Activated naive CD8-positive, alpha-beta T cell treated with anti-CD3 and anti-CD28 coated beads, Interleukin-2, amount 50 U/mL, for 24 hours (primary cell): ENCODE measurements around the gene SPINT1.
A peak's percentile ranks its signal among the peaks of the same experiment; 100 is the strongest.

Experiments
- ATAC-seq: fragments of 150-1000 bp; cut with Tn5 transposase; one replicate; pipeline ENCODE4 v1.10.0; 2021
- DNase-seq: peaks from one replicate; pipeline ENCODE4 v3.0.0; 2021
- H3K27ac Mint-ChIP-seq: one replicate; pipeline ENCODE4 v1.8.0; 2021; ENCODE audit warnings: mild to moderate bottlenecking, mixed read lengths
- H3K27me3 Mint-ChIP-seq: one replicate; pipeline ENCODE4 v1.8.0; 2021; ENCODE audit warnings: mixed read lengths
- H3K36me3 Mint-ChIP-seq: one replicate; pipeline ENCODE4 v1.8.0; 2021; ENCODE audit warnings: low read depth, mixed read lengths
- H3K4me1 Mint-ChIP-seq: one replicate; pipeline ENCODE4 v1.8.0; 2021; ENCODE audit warnings: mixed read lengths
- H3K4me3 Mint-ChIP-seq: one replicate; pipeline ENCODE4 v1.8.0; 2021; ENCODE audit warnings: mild to moderate bottlenecking, moderate library complexity, mixed read lengths
- H3K9me3 Mint-ChIP-seq: one replicate; pipeline ENCODE4 v1.8.0; 2021; ENCODE audit warnings: mixed read lengths

SPINT1 gene

GRCh38 chr15:40819048-40819447 lies 24.8 kb upstream of the SPINT1 start:
- no peaks in the 10 kb centered on the region for H3K4me1 Mint-ChIP-seq
- no peak for ATAC-seq
- no peak overlapping the region for H3K4me3 Mint-ChIP-seq
- no peaks in the 10 kb centered on the region for H3K9me3 Mint-ChIP-seq
- no peaks in the 10 kb centered on the region for H3K27me3 Mint-ChIP-seq
- DNase-seq = no peak
- peaks cover 3% of the 10 kb centered on the region for H3K36me3 Mint-ChIP-seq
- no peak overlapping the region for H3K27ac Mint-ChIP-seq

GRCh38 chr15:40821195-40821594 lies 22.7 kb upstream of the SPINT1 start:
- Mint-ChIP-seq H3K27me3 (no peaks in the 10 kb centered on the region), H3K9me3 (no peaks in the 10 kb centered on the region), H3K4me3 (no peak overlapping the region), H3K27ac (no peak overlapping the region), H3K4me1 (no peaks in the 10 kb centered on the region), H3K36me3 (no peaks in the 10 kb centered on the region)
- no peak for DNase-seq
- ATAC-seq = no peak

GRCh38 chr15:40823572-40824343 lies 20.1 kb upstream of the SPINT1 start:
- DNase-seq (no peak), ATAC-seq (no peak)
- Mint-ChIP-seq H3K36me3 (no peaks in the 10 kb centered on the region), H3K27me3 (no peaks in the 10 kb centered on the region), H3K4me1 (no peaks in the 10 kb centered on the region), H3K27ac (no peak overlapping the region), H3K4me3 (no peak overlapping the region), H3K9me3 (no peaks in the 10 kb centered on the region)

GRCh38 chr15:40825661-40826422 lies 18.0 kb upstream of the SPINT1 start:
- no peaks in the 10 kb centered on the region for H3K9me3 Mint-ChIP-seq
- H3K4me3 Mint-ChIP-seq = no peak overlapping the region
- no peaks in the 10 kb centered on the region for H3K4me1 Mint-ChIP-seq
- ATAC-seq (no peak), DNase-seq (no peak)
- no peaks in the 10 kb centered on the region for H3K27me3 Mint-ChIP-seq
- H3K36me3 Mint-ChIP-seq = no peaks in the 10 kb centered on the region
- H3K27ac Mint-ChIP-seq = no peak overlapping the region

- Mint-ChIP-seq H3K9me3 (no peaks in the 10 kb centered on the region), H3K27me3 (no peaks in the 10 kb centered on the region), H3K4me3 (no peak overlapping the region), H3K36me3 (no peaks in the 10 kb centered on the region), H3K4me1 (no peaks in the 10 kb centered on the region), H3K27ac (no peak overlapping the region)
- DNase-seq (no peak), ATAC-seq (no peak)
Measured at GRCh38 chr15:40826423-40827075, 17.3 kb upstream of the SPINT1 start.

GRCh38 chr15:40828447-40829036 lies 15.3 kb upstream of the SPINT1 start, which contains the start of gene PPP1R14D:
Gene PPP1R14D (minus strand): TSS chr15:40828708. CDS start chr15:40828641, 67 bp downstream.
- no peaks in the 10 kb centered on the region for H3K36me3 Mint-ChIP-seq
- H3K9me3 Mint-ChIP-seq = no peaks in the 10 kb centered on the region
- DNase-seq (no peak), ATAC-seq (no peak)
- H3K4me1 Mint-ChIP-seq = no peaks in the 10 kb centered on the region
- no peaks in the 10 kb centered on the region for H3K27me3 Mint-ChIP-seq
- H3K27ac Mint-ChIP-seq = no peak within 1 kb of the TSS
- H3K4me3 Mint-ChIP-seq = no peak within 1 kb of the TSS

- Mint-ChIP-seq H3K4me1 (no peaks in the 10 kb centered on the region), H3K27ac (no peak overlapping the region), H3K27me3 (no peaks in the 10 kb centered on the region), H3K9me3 (no peaks in the 10 kb centered on the region), H3K36me3 (no peaks in the 10 kb centered on the region), H3K4me3 (no peak overlapping the region)
- no peak for ATAC-seq
- DNase-seq = no peak
Measured at GRCh38 chr15:40829115-40829514, 14.7 kb upstream of the SPINT1 start.

GRCh38 chr15:40830884-40831283 lies 13.0 kb upstream of the SPINT1 start:
- DNase-seq = no peak
- ATAC-seq = no peak
- Mint-ChIP-seq H3K36me3 (no peaks in the 10 kb centered on the region), H3K4me3 (no peak overlapping the region), H3K27me3 (no peaks in the 10 kb centered on the region), H3K4me1 (no peaks in the 10 kb centered on the region), H3K9me3 (no peaks in the 10 kb centered on the region), H3K27ac (no peak overlapping the region)

- H3K4me3 Mint-ChIP-seq = no peak overlapping the region
- ATAC-seq (no peak), DNase-seq (no peak)
- no peak overlapping the region for H3K27ac Mint-ChIP-seq
- H3K36me3 Mint-ChIP-seq = no peaks in the 10 kb centered on the region
- no peaks in the 10 kb centered on the region for H3K4me1 Mint-ChIP-seq
- H3K27me3 Mint-ChIP-seq = no peaks in the 10 kb centered on the region
- H3K9me3 Mint-ChIP-seq = no peaks in the 10 kb centered on the region
Measured at GRCh38 chr15:40831861-40832260, 12.0 kb upstream of the SPINT1 start.

GRCh38 chr15:40832903-40833302 lies 10.9 kb upstream of the SPINT1 start:
- H3K4me3 Mint-ChIP-seq = no peak overlapping the region
- ATAC-seq = no peak

GRCh38 chr15:40836020-40836419 lies 7.8 kb upstream of the SPINT1 start:
- H3K4me3 Mint-ChIP-seq = no peak overlapping the region
- H3K36me3 Mint-ChIP-seq = no peaks in the 10 kb centered on the region
- H3K9me3 Mint-ChIP-seq = no peaks in the 10 kb centered on the region
- no peaks in the 10 kb centered on the region for H3K4me1 Mint-ChIP-seq
- no peak overlapping the region for H3K27ac Mint-ChIP-seq
- ATAC-seq (no peak), DNase-seq (no peak)
- no peaks in the 10 kb centered on the region for H3K27me3 Mint-ChIP-seq

More at GRCh38 chr15:40832903-40833302, 10.9 kb upstream of the SPINT1 start:
- H3K27me3 Mint-ChIP-seq = no peaks in the 10 kb centered on the region
- H3K36me3 Mint-ChIP-seq = no peaks in the 10 kb centered on the region
- H3K9me3 Mint-ChIP-seq = no peaks in the 10 kb centered on the region
- H3K4me1 Mint-ChIP-seq = no peaks in the 10 kb centered on the region
- no peak overlapping the region for H3K27ac Mint-ChIP-seq
- DNase-seq = no peak

- Mint-ChIP-seq H3K27me3 (peaks cover 14% of the 10 kb centered on the region), H3K4me3 (no peak overlapping the region), H3K27ac (no peak overlapping the region), H3K4me1 (peaks cover 4% of the 10 kb centered on the region), H3K9me3 (no peaks in the 10 kb centered on the region), H3K36me3 (no peaks in the 10 kb centered on the region)
- DNase-seq (no peak), ATAC-seq (no peak)
Measured at GRCh38 chr15:40838756-40839155, 5.1 kb upstream of the SPINT1 start.

- Mint-ChIP-seq H3K9me3 (no peaks in the 10 kb centered on the region), H3K36me3 (peaks cover 3% of the 10 kb centered on the region), H3K4me3 (no peak overlapping the region), H3K4me1 (peaks cover 21% of the 10 kb centered on the region), H3K27me3 (peaks cover 23% of the 10 kb centered on the region), H3K27ac (no peak overlapping the region)
- no peak for ATAC-seq
- no peak for DNase-seq
Measured at GRCh38 chr15:40841741-40842140, 2.1 kb upstream of the SPINT1 start.

GRCh38 chr15:40843261-40843884 lies 475 bp upstream of the SPINT1 start:
- peaks cover 25% of the 10 kb centered on the region for H3K27me3 Mint-ChIP-seq
- H3K27ac Mint-ChIP-seq = peak overlapping the region; percentile 27
- DNase-seq (no peak), ATAC-seq (no peak)
- H3K36me3 Mint-ChIP-seq = peaks cover 3% of the 10 kb centered on the region
- no peaks in the 10 kb centered on the region for H3K9me3 Mint-ChIP-seq
- peaks cover 30% of the 10 kb centered on the region for H3K4me1 Mint-ChIP-seq
- H3K4me3 Mint-ChIP-seq = peak overlapping the region; percentile 63
